Thoracic aorta (tissue), 2 donors: ENCODE measurements around the gene CLEC3A. TPM values are rescaled to one million over a fixed set of nuclear protein-coding genes. Genes with fewer than 3 reads are reported as not detected.
"Not testable (repeated sequence)": the region's sequence is repeated elsewhere in the genome, so short reads cannot be mapped to it uniquely, and the experiment has no call there.

Experiments
- ATAC-seq: fragments of 150-250 bp; one replicate; pipeline ENCODE4 v1.8.0; 2017; ENCODE audit warnings: low read depth; ENCODE audit not compliant: insufficient number of reproducible peaks, low FRiP score
- DNase-seq: peaks from one replicate; pipeline ENCODE4 v3.0.0-alpha.2; 2020; ENCODE audit warnings: low spot score
- H3K27ac ChIP-seq, 2 donors: fragments of 200-600 bp; sonication (generic); 1 replicate in 1 of 2; 2 replicates in 1 of 2; pipeline ENCODE4 v1.5.1; 2016; ENCODE audit warnings: mild to moderate bottlenecking in 2 of 2, moderate library complexity in 2 of 2
- H3K27me3 ChIP-seq: fragments of 200-600 bp; sonication (generic); replicated peaks from 2 replicates; pipeline ENCODE4 v1.6.0; 2016; ENCODE audit warnings: mild to moderate bottlenecking; ENCODE audit not compliant: insufficient read depth
- H3K36me3 ChIP-seq: fragments of 200-600 bp; sonication (generic); one replicate; pipeline ENCODE4 v1.5.1; 2016
- H3K4me1 ChIP-seq, 2 donors: fragments of 200-600 bp; sonication (generic); 1 replicate in 1 of 2; 2 replicates in 1 of 2; pipeline versions ENCODE4 v1.5.1 to v1.6.0; 2016; ENCODE audit warnings: low read depth in 2 of 2, mild to moderate bottlenecking in 1 of 2; ENCODE audit not compliant: control insufficient read depth in 1 of 2
- H3K4me3 ChIP-seq: fragments of 200-600 bp; sonication (generic); 2 replicates; pipeline ENCODE4 v1.5.1; 2016; ENCODE audit warnings: mild to moderate bottlenecking
- H3K9me3 ChIP-seq: fragments of 200-600 bp; sonication (generic); 2 replicates; pipeline ENCODE4 v1.5.1; 2016
- total RNA-seq, 2 donors: library from RNA; depleted of rRNA; stranded (reverse); fragments of >200 nt; gene quantifications; one replicate each; pipeline versions ENCODE4 v1.1.0 to v1.2.3, GENCODE V29; 2016
- TF ChIP-seq, protein P1 (sequence below): fragments of 200-600 bp; sonication (generic); IDR thresholded peaks from one replicate; pipeline ENCODE4 v1.5.1; 2019; ENCODE audit warnings: antibody characterized with exemption

Gene CLEC3A
- total RNA-seq, 2 donors from 2014 or later = not detected

DNA sequence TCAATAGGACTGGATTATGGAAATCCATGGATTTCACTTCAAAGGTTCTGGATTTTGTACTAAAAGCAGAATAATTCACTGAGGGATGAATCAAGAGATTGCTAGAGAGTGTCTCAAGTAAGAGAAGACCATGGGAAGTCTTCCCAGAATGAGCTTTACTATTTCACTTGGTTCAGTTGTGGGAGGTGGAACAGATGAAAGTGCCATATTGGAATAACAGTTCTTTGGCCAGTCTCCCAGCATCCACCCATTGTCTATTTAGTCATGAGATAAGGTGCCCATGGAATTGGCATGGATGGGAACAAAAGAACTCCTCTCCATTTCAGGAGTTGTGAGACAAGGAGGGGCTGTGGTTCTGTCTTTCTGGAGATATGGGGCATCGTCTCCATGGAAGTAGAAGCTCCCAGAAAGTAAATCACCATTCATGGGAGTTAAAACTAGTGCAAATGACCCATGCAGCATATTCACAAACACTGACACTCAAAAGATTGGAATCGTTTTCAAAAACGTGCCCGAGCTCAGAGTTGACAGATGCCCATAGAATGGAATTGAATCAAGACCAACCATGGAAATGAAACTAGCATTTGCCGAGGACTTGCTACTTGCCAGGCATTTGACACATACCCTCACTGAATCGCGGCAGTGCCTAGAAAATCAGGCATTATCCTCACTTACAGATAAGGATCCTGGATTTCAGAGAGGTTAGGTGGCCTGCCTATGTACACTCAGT is 36.2 kb upstream of the CLEC3A start:
- ATAC-seq (no peak), DNase-seq (no peak)
- no peaks in the 10 kb centered on the region for H3K9me3 ChIP-seq
- H3K4me1 ChIP-seq = peaks cover 5 to 19% of the 10 kb centered on the region in 2 donors
- TF ChIP-seq, protein P1, sequence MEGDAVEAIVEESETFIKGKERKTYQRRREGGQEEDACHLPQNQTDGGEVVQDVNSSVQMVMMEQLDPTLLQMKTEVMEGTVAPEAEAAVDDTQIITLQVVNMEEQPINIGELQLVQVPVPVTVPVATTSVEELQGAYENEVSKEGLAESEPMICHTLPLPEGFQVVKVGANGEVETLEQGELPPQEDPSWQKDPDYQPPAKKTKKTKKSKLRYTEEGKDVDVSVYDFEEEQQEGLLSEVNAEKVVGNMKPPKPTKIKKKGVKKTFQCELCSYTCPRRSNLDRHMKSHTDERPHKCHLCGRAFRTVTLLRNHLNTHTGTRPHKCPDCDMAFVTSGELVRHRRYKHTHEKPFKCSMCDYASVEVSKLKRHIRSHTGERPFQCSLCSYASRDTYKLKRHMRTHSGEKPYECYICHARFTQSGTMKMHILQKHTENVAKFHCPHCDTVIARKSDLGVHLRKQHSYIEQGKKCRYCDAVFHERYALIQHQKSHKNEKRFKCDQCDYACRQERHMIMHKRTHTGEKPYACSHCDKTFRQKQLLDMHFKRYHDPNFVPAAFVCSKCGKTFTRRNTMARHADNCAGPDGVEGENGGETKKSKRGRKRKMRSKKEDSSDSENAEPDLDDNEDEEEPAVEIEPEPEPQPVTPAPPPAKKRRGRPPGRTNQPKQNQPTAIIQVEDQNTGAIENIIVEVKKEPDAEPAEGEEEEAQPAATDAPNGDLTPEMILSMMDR = no peak
- H3K27ac ChIP-seq = no peak overlapping the region
- H3K27me3 ChIP-seq = no peaks in the 10 kb centered on the region
- no peaks in the 10 kb centered on the region for H3K36me3 ChIP-seq
- no peak overlapping the region for H3K4me3 ChIP-seq

DNA sequence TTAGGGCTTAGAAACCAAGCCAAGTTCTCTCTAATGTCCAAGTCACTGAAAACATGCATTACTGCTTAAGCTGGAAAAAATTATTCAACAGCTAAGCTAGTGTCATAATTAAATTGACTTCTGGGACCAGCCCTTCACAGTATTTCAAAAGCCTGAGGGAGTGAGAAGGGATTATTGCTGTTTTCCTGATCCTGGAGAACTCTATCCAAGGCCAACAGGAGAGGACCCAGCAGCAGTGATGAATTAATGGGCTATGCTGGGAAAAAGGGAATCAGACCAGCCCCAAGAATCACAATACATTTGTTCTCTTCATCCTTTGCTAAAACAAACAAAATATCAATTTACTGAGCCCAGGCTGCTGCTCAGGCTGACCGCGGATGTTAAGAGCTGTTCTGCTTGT is 34.5 kb upstream of the CLEC3A start:
- Histone ChIP-seq H3K4me3 (peak overlapping the region; percentile 15), H3K4me1 (peaks cover 6 to 30% of the 10 kb centered on the region in 2 donors), H3K27me3 (no peaks in the 10 kb centered on the region), H3K27ac (peak overlapping the region; percentile 67 to 75), H3K9me3 (no peaks in the 10 kb centered on the region), H3K36me3 (no peaks in the 10 kb centered on the region)
- TF ChIP-seq, protein P1 = no peak
- DNase-seq (no peak), ATAC-seq (peak; percentile 52)

- Histone ChIP-seq H3K27ac (no peak overlapping the region), H3K27me3 (no peaks in the 10 kb centered on the region), H3K4me3 (no peak overlapping the region), H3K4me1 (peaks cover 8 to 42% of the 10 kb centered on the region in 2 donors), H3K9me3 (no peaks in the 10 kb centered on the region), H3K36me3 (no peaks in the 10 kb centered on the region)
- TF ChIP-seq, protein P1 = no peak
- DNase-seq (no peak), ATAC-seq (no peak)
These were observed 32.5 kb upstream of the CLEC3A start for GRCh38 chr16:77989846-77990245.

DNA sequence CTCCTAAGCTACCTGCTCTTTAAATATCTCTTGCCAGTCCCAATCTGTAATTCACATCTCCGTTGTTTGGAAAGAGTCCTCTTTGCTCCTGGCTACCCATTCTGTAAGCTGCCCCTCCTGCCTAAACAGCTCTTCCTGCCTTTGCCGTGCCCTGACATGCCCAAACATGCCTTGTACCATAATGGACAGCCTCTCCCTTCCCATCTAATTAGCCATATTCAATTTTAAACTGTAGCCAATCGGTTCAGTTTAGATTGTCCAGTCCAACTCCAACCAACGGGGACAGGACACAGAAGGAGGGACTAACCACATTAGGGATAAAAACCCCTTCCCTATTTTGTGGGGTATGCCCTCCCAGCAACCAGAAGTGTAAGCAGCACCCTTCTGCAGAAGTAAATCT is 30.6 kb upstream of the CLEC3A start:
- Histone ChIP-seq H3K4me1 (peaks cover 8 to 44% of the 10 kb centered on the region in 2 donors), H3K36me3 (no peaks in the 10 kb centered on the region), H3K9me3 (peaks cover 9% of the 10 kb centered on the region), H3K4me3 (no peak overlapping the region), H3K27me3 (no peaks in the 10 kb centered on the region), H3K27ac (peak overlapping the region in 1 of 2 donors; percentile 76)
- ATAC-seq (no peak), DNase-seq (no peak)
- TF ChIP-seq, protein P1 = no peak

DNA sequence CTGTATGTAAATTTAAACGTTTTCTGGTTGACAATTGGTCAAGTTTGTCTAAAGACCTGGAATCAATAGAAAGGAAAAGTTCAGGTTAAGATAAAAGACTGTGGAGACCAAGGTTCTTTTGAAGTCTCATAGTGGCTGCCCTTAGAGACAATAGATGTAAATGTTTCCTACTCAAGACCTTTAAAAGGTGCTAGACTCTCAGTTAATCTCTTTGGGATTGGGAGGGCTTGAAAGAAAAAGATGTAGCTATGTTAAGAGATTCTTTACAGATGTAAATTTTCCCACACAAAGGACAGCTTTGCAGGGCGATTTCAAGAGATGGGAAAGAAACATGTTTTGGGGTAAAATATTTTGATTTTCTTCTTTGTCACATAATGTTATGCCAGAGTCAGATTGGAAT is 30.0 kb upstream of the CLEC3A start:
- Histone ChIP-seq H3K27ac (peak overlapping the region; percentile 76 to 85), H3K4me1 (peaks cover 5 to 40% of the 10 kb centered on the region in 2 donors)
- ATAC-seq, H3K9me3 ChIP-seq, H3K36me3 ChIP-seq, H3K27me3 ChIP-seq, H3K4me3 ChIP-seq, DNase-seq: not testable (repeated sequence)
